Activated CD4-positive, alpha-beta T cell treated with anti-CD3 and anti-CD28 coated beads, Interleukin-2, amount 50 U/mL, for 24 hours (primary cell): Measurements from ENCODE around the gene REXO1.
A peak's percentile ranks its signal among the peaks of the same experiment; 100 is the strongest.
"Not testable (repeated sequence)": the region's sequence is repeated elsewhere in the genome, so short reads cannot be mapped to it uniquely, and the experiment has no call there.

Experiments used
- DNase-seq, 2 donors: peaks; one replicate each; pipeline ENCODE4 v3.0.0-alpha.2; 2020; ENCODE audit warnings: low read depth in 1 of 2, low spot score in 1 of 2

REXO1 gene

DNA sequence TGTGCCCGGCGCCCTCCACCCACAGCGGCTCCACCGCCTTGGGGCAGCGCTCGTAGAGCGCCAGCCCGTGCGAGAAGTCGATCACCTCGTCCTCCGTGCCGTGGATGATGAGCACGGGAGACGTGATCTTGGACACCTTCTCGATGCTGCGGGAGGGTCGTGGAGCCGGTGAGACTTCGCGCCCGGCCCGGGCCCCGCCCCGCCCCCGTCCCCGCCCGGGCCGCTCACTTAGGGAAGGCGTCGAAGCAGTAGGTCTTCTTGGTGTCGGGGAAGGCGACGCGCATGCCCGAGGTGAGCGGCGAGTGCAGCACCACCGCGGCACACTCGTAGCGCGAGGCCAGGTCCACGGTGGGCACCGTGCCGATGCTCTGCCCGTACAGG is 29.0 kb upstream of the REXO1 start:
- DNase-seq, result not testable (repeated sequence)

DNA sequence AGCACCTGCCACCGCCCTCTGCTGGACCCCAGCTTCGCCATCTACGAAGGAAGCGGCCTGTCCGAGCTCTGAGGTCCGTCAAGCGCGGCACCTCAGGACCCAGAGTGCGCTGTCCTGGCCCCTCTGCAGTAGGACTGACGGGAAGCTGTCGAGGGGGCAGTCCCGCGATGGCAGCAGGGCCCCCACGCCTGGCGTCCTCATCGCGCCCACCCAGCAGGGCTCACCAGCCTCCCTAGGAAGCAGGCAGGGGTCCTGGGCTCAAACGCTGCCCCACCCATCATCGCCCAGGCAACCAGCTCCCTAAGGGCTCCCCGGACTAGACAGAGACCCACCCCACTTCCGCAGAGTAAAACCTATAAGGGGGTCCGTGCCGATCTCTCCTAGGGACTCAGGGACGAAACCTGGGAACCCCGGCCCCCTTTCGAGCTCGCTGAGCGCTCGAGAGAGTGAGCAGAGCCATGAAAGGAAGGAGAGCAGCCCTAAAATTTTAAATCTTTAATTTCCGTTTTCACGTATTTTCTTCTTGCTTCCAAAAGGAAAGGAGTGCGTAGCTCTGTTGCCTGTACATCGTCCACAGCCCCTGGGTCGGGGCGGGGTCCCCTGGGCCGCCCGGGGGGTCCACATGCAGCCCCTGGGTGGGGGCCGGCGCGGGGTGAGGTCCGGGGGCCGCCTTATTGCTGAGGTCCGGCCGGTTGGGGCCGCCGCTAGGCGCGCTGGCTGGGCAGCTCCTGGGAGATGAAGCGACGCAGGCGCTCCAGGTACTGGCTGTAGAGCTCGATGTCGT is 28.4 kb upstream of the REXO1 start:
- not testable (repeated sequence) for DNase-seq

DNA sequence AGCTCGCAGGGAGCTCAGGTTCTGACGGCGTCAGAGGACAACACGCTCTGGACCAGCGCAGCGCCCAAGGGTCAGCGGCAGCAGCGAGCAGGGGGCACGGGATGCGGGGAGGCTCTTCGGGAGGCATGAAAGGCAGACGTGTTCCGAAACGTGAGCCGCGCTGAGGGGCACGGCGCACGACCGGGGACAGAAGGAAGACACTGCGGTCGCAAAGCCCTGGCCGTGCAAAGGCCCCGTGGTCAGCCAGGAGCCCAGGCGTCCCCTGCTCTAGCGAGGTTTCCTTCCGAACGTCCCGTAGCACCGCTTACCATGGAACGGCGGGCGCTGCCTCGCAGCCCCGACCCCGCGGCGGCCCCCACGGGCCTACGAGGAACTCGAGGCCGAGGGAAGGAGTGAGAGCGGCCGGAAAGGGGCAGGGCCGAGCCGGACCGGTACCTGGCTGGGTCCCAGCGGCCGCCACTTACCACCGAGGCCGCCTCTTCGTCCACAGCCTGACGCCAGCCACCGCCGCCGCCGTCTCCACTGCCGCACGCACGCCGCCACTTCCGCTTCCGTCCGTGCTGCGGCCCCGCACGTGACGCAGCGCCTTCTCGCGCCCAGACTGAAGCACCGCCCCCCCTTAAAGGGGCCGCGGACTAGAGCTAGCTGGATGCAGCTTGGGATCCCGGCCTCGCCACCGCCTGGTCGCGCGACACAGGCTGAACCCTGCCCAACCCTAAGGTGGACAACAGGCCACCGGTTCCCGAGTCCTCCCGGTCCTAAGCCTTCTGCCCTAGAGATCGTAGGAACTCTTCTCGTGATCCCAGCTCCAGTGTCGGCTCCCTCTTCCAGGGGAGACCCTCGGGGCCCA is 27.6 kb upstream of the REXO1 start:
- DNase-seq, result peak; percentile 71 to 83

GRCh38 chr19:1875265-1875645 is 27.0 kb upstream of the REXO1 start:
- not testable (repeated sequence) for DNase-seq

- no peak for DNase-seq
These were observed 26.4 kb upstream of the REXO1 start for GRCh38 chr19:1874554-1875185.

DNA sequence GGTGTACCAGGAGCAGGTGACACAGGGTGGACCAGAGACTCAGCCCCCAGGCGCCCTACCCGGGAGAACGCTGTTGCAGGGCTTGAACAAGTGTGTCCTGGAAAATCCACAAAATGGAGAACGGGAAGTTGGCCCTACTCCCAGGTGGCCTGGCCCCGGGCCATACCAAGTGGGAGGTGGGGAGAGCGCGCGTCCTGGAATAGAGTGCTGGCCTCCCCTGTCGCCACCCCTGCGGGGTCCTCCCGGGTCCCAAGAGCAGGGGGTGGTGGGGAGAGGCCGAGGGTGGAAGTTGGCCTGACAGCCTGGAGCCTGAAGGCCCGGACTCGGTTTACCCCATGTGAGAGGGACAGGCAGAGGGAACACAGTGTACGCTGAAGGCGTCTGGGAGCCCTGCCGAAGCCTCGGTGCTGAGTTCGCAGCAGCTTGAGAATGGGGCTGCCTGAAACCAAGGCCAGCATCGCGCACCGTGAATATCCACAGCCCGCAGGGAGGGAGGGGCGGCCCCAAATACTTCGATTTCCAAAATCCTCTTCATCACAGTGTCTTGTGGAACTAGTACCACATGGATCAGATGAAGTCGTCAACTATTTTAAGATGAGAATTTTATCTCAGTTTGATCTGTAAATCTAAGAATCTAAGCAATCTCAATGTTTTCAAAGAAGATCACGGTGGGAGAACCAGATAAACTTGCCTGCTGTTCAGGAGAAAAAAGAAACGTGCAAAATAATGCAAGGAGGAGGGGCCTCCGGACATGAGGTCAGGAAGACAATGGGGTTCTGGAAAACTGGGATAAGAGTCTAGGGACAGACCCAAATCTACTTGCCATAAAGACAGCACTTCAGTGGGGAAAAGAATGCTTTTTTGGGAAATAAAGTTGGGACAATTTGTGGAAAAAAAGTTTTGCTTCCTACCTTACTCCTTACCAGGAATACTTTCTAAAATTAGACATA is 25.5 kb upstream of the REXO1 start:
- no peak for DNase-seq

GRCh38 chr19:1872807-1873523 is 24.7 kb upstream of the REXO1 start:
- DNase-seq, result no peak

DNA sequence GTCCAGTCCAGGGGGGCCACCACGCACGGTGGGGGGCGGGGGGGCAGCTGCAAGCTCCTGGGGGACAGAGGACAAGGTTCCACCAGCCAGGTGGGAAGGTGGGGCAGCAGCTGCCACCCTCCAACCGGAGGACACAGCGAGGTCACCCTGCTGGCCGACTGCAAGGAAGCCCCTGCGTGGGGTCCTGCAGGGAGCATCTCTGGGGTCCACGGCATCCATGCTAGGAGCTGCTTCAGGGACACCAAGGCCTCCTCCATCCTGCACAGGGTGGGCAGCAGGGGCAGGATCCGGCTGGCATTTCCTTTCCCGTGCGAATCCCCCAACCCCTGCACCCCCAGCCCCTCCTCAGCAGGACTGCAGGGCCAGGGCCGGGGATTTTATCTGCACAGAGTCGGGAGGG is 23.3 kb upstream of the REXO1 start:
- no peak for DNase-seq

DNA sequence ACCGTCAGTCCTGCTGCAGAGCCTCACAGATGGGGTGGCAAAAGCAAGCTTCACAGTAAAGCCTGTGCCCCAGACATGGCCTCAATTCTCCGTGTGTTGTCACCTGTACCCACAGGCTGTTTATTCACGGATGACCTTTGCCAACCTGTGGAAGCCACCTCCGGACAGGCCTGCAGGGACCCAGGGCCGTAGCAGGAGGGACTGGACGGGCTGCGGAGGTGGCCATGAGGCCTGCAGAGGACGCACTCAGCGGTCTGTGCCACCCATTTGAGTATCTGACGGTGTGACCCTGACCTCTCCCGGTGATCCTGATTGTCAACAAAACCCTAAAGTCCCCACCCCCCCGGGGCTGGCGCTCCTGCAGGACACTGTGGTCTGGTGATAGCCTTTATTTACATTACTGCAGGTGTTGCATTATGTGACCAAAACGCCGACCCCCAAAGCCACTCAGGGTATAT is 22.9 kb upstream of the REXO1 start:
- no peak for DNase-seq

- DNase-seq, result no peak
These were observed 20.7 kb upstream of the REXO1 start for GRCh38 chr19:1868971-1869370.

DNA sequence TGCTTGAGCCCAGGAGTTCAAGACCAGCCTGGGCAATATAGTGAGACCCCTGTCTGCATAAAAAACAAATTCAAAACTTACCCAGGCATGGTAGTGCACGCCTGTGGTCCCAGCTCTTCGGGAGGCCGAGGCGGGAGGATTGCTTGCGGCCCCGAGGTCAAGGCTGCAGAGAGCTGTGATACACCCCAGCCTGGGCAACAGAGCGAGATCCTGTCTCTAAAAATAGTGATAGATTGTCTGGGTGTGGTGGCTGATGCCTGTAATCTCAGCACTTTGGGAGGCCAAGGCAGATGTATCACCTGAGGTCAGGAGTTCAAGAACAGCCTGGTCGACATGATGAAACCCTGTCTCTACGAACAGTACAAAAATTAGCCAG is 19.1 kb upstream of the REXO1 start:
- DNase-seq, result no peak

- no peak for DNase-seq
These were observed 18.5 kb upstream of the REXO1 start for GRCh38 chr19:1866693-1867348.

DNA sequence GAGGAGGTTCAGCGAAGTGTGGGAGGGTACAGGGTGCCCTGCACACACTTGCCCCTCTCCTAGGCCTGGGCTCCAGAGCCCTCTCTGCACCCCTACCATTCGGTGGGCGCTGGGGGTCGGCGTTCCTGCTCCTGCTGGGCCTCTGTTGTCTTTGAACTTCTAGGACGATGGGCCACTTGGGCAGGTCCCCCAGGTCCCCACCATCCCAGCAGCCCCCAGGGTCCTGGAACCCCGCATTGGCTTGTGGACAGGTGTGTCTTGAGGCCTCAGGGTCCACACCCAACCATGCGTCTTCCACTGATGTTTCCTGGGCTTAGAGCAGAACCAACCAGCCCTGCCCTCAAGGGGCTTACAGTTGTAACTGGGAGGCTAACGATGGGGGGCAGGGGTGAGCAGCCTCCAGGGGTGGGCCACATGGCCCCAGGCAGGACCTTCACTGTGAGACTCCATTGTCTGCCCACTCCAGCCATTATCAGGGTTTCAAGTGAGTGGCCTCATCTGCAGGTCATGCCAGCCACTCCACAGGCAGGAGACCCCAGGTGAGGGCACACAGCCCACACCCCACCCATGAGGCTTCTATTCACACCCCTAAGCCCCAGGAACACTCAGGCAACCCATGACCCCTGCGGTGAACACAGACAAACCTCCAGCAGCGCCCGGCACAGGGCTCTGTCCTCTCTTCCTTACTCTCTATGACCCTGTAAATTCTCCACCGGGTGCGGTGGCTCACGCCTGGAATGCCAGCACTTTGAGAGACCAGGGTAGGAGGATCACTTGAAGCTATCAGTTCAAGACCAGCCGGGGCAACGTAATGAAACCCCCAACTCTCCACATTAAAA is 17.1 kb upstream of the REXO1 start:
- DNase-seq, result no peak

DNA sequence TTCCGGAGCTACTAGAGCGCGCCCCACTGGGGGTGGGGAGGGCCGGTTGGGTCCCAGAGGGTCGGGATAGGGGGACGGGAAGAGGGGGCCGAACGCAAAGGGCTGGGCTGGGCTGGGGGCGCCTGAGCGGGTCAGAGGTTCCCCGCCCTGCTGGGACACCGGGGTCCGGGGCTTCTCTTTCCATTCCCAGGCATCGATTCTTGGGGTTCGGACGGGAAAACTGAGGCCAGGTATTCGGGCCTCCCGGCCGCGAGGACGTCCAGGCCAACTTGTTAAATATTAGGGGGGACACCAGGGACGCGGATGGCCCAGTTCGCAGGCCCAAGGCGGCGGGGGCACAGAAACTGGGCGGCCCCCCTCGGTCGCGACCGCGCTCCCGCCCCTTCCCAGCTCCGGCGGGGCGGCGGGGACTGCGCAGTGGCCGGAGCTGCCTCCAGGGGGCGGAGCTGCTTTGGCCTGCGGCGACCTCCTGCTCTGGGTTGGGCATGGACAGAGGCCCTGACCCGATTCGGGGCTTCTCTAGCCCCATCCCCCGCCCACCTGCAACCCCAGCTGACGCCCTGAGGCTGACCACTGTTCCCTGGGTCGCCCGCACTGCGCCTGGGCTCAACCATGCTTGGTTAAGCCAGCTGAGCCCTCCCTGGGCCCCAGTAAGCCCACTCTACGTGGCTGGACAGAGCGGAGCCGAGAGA is 16.3 kb upstream of the REXO1 start:
- no peak for DNase-seq

DNA sequence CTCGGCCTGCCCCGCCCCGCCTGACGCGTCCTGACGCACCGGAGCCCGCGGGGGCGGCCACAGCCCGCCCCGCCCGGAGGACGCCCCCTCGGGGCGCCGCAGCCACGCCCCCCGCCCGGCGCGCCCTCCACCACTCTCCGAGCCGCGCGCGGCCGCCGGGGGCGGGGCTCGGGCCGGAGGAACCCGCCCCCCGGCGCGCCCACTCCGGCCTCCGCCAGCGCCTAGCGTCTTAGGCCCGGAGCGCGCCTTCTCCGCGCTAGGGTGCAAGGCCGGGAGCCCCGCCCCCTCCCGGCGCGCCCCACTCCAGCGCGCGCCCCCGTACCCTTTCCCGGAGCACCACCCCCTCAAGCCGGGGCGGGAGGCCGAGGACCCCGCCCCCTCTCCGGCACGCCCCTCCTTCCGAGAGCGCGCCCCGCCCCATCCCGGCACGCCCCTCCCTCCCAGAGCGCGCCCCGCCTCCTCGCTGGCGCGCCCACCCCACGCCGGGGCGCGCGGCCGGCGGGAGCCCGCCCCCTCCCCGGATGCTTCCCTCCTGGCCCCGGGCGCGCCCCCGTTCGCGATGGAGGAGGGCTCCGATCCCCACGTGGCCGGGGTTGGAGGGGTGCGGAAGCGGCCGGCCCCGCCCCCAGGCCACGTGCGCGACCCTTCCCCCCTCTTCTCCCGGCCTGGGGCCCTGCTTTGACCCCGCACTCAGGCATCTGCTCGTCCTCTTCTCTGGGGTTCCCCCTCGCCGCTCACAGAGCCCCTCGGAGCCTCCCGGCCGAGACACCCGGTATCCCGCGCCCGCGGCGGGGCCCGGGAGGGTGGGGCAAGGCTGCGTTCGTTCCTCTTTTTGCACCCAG is 15.6 kb upstream of the REXO1 start:
- DNase-seq, result peak; percentile 89

DNA sequence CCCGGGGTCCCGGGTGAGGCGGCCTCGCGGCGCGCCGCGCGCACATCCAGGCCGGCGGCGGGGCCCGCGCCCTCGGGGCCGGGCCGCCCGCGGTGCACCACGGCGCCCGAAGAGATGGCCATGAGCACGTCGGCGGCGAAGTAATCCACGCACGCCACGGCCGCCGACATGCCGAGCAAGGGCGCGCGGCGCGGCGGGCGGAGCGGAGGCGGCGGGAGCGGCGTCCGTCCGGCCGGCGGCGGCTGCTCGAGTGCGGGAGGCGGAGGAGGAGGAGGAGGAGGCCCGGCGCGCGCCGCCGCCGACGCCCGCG is 15.0 kb upstream of the REXO1 start, which contains the start of gene KLF16:
KLF16 (minus strand) TSS at position 252 of the 310 bp plus-strand sequence; CDS start at position 170, 82 bp downstream.
- no peak for DNase-seq
